Ascending aorta (tissue), 2 donors: ENCODE results near the gene EML6. TPM values are rescaled to one million over a fixed set of nuclear protein-coding genes. Genes with fewer than 3 reads are reported as not detected.

ENCODE experiments used
- DNase-seq, 2 donors: peaks; one replicate each; pipeline ENCODE4 v3.0.0-alpha.2; 2019; ENCODE audit warnings: low spot score in 2 of 2
- H3K27ac ChIP-seq, 2 donors: fragments of 200-600 bp; sonication (generic); one replicate each; pipeline ENCODE4 v1.5.1; 2016 to 2017; ENCODE audit warnings: mild to moderate bottlenecking in 1 of 2
- H3K27me3 ChIP-seq: fragments of 200-600 bp; sonication (generic); one replicate; pipeline ENCODE4 v1.5.1; 2017
- H3K36me3 ChIP-seq, 2 donors: fragments of 200-600 bp; sonication (generic); one replicate each; pipeline ENCODE4 v1.5.1; 2016
- H3K4me1 ChIP-seq, 2 donors: fragments of 200-600 bp; sonication (generic); one replicate each; pipeline ENCODE4 v1.5.1; 2016 to 2017; ENCODE audit warnings: mild to moderate bottlenecking in 1 of 2
- H3K4me3 ChIP-seq, 2 donors: fragments of 200-600 bp; sonication (generic); one replicate each; pipeline ENCODE4 v1.5.1; 2016 to 2017; ENCODE audit warnings: mild to moderate bottlenecking in 1 of 2
- H3K9me3 ChIP-seq, 2 donors: fragments of 200-600 bp; sonication (generic); one replicate each; pipeline ENCODE4 v1.5.1; 2016
- intact Hi-C: fragments of 100-400 bp; cut with DNase I; formaldehyde crosslinking; loops from one replicate; pipeline ENCODE4 v1.15.1; 2023
- total RNA-seq: library from RNA; depleted of rRNA; stranded (reverse); fragments of >200 nt; gene quantifications from one replicate; pipeline ENCODE4 v1.1.0, GENCODE V29; 2016
- TF ChIP-seq, protein P1 (sequence below), 3 experiments: fragments of 200-600 bp in 2 of 3; fragments of 450-650 bp in 1 of 3; sonication (generic) in 2 of 3; IDR thresholded peaks; one replicate each; pipeline ENCODE4 v1.5.1; 2016 to 2019; ENCODE audit warnings: antibody characterized with exemption in 3 of 3, mild to moderate bottlenecking in 1 of 3, moderate library complexity in 1 of 3

Gene EML6
- total RNA-seq, 1 donor from 2014 or later: not detected

DNA sequence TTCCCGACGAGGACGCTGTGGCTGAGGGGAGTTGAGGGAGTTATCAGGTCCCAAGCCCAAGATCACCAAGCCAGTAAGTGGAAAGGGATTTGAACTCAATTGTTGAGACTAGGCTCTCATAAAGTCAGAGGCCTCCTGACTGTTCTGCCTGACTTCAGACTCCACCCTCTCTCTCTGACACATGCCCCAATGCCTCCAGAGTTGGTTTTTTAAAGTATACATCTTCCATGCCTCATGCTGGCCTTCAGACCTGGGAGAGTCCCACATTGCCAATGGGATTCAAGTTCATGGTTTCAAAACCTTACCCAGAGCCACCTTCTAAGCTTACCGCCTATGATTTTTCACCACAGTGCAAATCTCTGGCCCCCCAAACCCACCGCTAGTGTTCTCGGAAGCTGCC is 226.0 kb downstream of the EML6 start:
- H3K27ac ChIP-seq: no peak overlapping the region
- TF ChIP-seq, protein P1, sequence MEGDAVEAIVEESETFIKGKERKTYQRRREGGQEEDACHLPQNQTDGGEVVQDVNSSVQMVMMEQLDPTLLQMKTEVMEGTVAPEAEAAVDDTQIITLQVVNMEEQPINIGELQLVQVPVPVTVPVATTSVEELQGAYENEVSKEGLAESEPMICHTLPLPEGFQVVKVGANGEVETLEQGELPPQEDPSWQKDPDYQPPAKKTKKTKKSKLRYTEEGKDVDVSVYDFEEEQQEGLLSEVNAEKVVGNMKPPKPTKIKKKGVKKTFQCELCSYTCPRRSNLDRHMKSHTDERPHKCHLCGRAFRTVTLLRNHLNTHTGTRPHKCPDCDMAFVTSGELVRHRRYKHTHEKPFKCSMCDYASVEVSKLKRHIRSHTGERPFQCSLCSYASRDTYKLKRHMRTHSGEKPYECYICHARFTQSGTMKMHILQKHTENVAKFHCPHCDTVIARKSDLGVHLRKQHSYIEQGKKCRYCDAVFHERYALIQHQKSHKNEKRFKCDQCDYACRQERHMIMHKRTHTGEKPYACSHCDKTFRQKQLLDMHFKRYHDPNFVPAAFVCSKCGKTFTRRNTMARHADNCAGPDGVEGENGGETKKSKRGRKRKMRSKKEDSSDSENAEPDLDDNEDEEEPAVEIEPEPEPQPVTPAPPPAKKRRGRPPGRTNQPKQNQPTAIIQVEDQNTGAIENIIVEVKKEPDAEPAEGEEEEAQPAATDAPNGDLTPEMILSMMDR (IDR thresholded peaks at IDR 0.05): no peak
- no peak for DNase-seq
- H3K36me3 ChIP-seq: no peaks in the 10 kb centered on the region
- H3K4me3 ChIP-seq: no peak overlapping the region
- H3K4me1 ChIP-seq: peaks cover 0 to 10% of the 10 kb centered on the region in 2 donors
- no peaks in the 10 kb centered on the region for H3K9me3 ChIP-seq
- no peaks in the 10 kb centered on the region for H3K27me3 ChIP-seq
- intact Hi-C loops: no loop called here

GRCh38 chr2:54950811-54951210 is 227.3 kb downstream of the EML6 start:
- H3K4me1 ChIP-seq: peaks cover 0 to 5% of the 10 kb centered on the region in 2 donors
- intact Hi-C loops: no loop called here
- TF ChIP-seq, protein P1 (IDR thresholded peaks at IDR 0.05): no peak

DNA sequence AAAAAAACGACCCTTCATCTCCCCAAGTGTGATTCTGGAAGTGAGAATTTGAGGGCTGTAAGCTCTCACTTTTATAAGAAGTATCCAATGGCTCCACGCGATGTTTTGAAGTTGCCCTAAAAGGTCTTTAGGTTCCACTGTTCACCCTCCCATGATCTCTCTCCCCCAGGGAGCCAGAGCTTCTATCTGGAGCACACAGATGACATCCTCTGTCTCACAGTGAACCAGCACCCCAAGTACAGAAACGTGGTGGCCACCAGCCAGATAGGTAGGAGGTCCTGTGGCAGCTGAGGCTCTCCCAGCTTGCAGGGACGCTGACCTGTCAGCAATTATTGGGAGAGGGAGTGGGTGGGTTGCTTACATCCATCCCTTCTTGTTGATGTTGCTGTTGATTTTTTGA is 229.0 kb downstream of the EML6 start:
- Histone ChIP-seq H3K9me3 (no peaks in the 10 kb centered on the region), H3K27ac (no peak overlapping the region), H3K36me3 (no peaks in the 10 kb centered on the region), H3K4me3 (no peak overlapping the region), H3K4me1 (no peaks in the 10 kb centered on the region), H3K27me3 (no peaks in the 10 kb centered on the region)
- no peak for DNase-seq
- TF ChIP-seq, protein P1 (IDR thresholded peaks at IDR 0.05): no peak
- intact Hi-C loops: no loop called here

More at GRCh38 chr2:54950811-54951210, 227.3 kb downstream of the EML6 start:
- Histone ChIP-seq H3K9me3 (no peaks in the 10 kb centered on the region), H3K27me3 (no peaks in the 10 kb centered on the region), H3K36me3 (no peaks in the 10 kb centered on the region), H3K4me3 (no peak overlapping the region), H3K27ac (no peak overlapping the region)
- no peak for DNase-seq

GRCh38 chr2:54952978-54953456 is 229.6 kb downstream of the EML6 start:
- Histone ChIP-seq H3K4me1 (no peaks in the 10 kb centered on the region), H3K9me3 (no peaks in the 10 kb centered on the region), H3K36me3 (no peaks in the 10 kb centered on the region), H3K4me3 (no peak overlapping the region), H3K27me3 (no peaks in the 10 kb centered on the region), H3K27ac (no peak overlapping the region)
- no peak for DNase-seq
- intact Hi-C loops: no loop called here
- TF ChIP-seq, protein P1 (IDR thresholded peaks at IDR 0.05): no peak

DNA sequence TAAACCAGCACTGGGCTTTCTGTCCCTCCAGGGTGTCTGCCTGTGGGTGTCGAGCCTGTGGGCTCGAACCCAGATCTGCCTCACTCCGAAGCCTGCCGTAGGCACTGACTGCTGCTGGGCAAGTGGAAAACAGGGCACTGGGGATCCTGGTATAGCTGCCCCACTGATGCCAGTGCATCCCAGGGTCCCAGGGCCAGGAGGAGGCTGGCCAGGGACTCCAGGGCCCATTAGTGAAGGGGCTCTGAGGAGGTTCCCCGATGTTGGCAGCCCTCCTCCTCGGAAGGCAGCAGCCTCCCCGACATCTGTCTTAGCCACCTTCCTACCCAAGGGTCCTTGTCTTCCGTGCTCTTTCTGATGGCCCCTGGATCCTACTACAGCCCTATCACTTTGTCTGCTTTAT is 230.7 kb downstream of the EML6 start:
- TF ChIP-seq, protein P1 (IDR thresholded peaks at IDR 0.05): no peak
- intact Hi-C loops: no loop called here
- H3K27me3 ChIP-seq: no peaks in the 10 kb centered on the region
- DNase-seq: no peak
- no peaks in the 10 kb centered on the region for H3K36me3 ChIP-seq
- no peak overlapping the region for H3K27ac ChIP-seq
- H3K4me3 ChIP-seq: no peak overlapping the region
- no peaks in the 10 kb centered on the region for H3K4me1 ChIP-seq
- H3K9me3 ChIP-seq: no peaks in the 10 kb centered on the region
